Subcutaneous abdominal adipose tissue (tissue), 5 donors: ENCODE data around the gene ATR.

Experiments
- H3K27ac ChIP-seq: one replicate; pipeline ENCODE4 v1.7.0; 2013; ENCODE audit warnings: low read depth, mild to moderate bottlenecking, inconsistent platforms, low read length, moderate library complexity
- H3K27me3 ChIP-seq, 5 donors: one replicate each; pipeline ENCODE4 v1.7.0; 2013; ENCODE audit warnings: low read length in 5 of 5, inconsistent platforms in 1 of 5; ENCODE audit not compliant: control insufficient read depth in 5 of 5, insufficient read depth in 4 of 5
- H3K36me3 ChIP-seq, 5 donors: one replicate each; pipeline ENCODE4 v1.7.0; 2013; ENCODE audit warnings: low read length in 5 of 5; ENCODE audit not compliant: control insufficient read depth in 5 of 5, insufficient read depth in 5 of 5
- H3K4me1 ChIP-seq, 5 donors: one replicate each; pipeline ENCODE4 v1.7.0; 2013; ENCODE audit warnings: low read length in 5 of 5, mild to moderate bottlenecking in 3 of 5, moderate library complexity in 1 of 5; ENCODE audit not compliant: control insufficient read depth in 5 of 5, insufficient read depth in 5 of 5
- H3K4me3 ChIP-seq, 5 donors: one replicate each; pipeline ENCODE4 v1.7.0; 2013; ENCODE audit warnings: low read length in 5 of 5, low read depth in 1 of 5
- H3K9ac ChIP-seq, 5 donors: one replicate each; pipeline ENCODE4 v1.7.0; 2013; ENCODE audit warnings: low read length in 5 of 5, mild to moderate bottlenecking in 4 of 5, moderate library complexity in 3 of 5
- H3K9me3 ChIP-seq, 5 donors: one replicate each; pipeline ENCODE4 v1.7.0; 2013; ENCODE audit warnings: low read length in 5 of 5; ENCODE audit not compliant: control insufficient read depth in 5 of 5
- donor health status: healthy.
- donor health status: healthy.
- donor health status: healthy.
- donor health status: healthy.
- donor health status: healthy.

Gene ATR

GRCh38 chr3:142467768-142468167, 110.8 kb downstream of the ATR start:
- no peak overlapping the region for H3K9ac ChIP-seq
- H3K27ac ChIP-seq: no peak overlapping the region
- no peak overlapping the region for H3K4me3 ChIP-seq
- no peaks in the 10 kb centered on the region for H3K4me1 ChIP-seq
- no peaks in the 10 kb centered on the region for H3K27me3 ChIP-seq
- H3K9me3 ChIP-seq: no peaks in the 10 kb centered on the region
- H3K36me3 ChIP-seq: peaks cover 0 to 16% (median 5%) of the 10 kb centered on the region in 5 donors

- Histone ChIP-seq H3K9me3 (no peaks in the 10 kb centered on the region), H3K4me3 (no peak overlapping the region), H3K9ac (no peak overlapping the region), H3K27ac (no peak overlapping the region), H3K4me1 (peaks cover 0 to 8% (median 0%) of the 10 kb centered on the region in 5 donors), H3K27me3 (no peaks in the 10 kb centered on the region), H3K36me3 (peaks cover 16 to 29% (median 25%) of the 10 kb centered on the region in 5 donors)
Measured at GRCh38 chr3:142460689-142461088, 117.8 kb downstream of the ATR start.

GRCh38 chr3:142459929-142460328, 118.6 kb downstream of the ATR start:
- Histone ChIP-seq H3K36me3 (peaks cover 16 to 29% (median 25%) of the 10 kb centered on the region in 5 donors), H3K27me3 (no peaks in the 10 kb centered on the region), H3K9me3 (no peaks in the 10 kb centered on the region), H3K4me3 (no peak overlapping the region), H3K9ac (no peak overlapping the region), H3K27ac (no peak overlapping the region), H3K4me1 (peaks cover 0 to 8% (median 0%) of the 10 kb centered on the region in 5 donors)

DNA sequence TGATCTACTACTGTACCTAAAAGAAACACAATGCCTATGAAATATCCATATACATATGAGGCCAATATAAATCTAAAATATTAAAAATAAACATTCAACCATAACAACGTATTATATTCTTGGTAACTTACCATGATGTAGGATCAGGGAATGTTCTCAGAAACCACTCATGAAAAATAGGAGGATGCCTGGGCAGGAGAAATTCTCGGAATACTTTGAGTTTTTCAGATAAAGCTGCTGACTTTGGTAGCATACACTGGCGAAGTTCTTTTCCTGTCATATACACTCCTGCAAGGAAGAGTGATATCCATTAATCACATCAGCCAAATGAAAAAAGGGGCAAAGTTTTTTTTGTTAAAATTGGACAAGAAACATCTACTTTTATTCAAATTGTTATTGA, 119.4 kb downstream of the ATR start:
- H3K36me3 ChIP-seq: peaks cover 16 to 29% (median 20%) of the 10 kb centered on the region in 5 donors
- H3K4me1 ChIP-seq: peaks cover 0 to 8% (median 0%) of the 10 kb centered on the region in 5 donors
- no peak overlapping the region for H3K4me3 ChIP-seq
- H3K27ac ChIP-seq: no peak overlapping the region
- H3K9me3 ChIP-seq: no peaks in the 10 kb centered on the region
- no peak overlapping the region for H3K9ac ChIP-seq
- H3K27me3 ChIP-seq: no peaks in the 10 kb centered on the region

- Histone ChIP-seq H3K4me3 (no peak overlapping the region), H3K36me3 (peaks cover 10 to 33% (median 18%) of the 10 kb centered on the region in 5 donors), H3K4me1 (peaks cover 4 to 20% (median 13%) of the 10 kb centered on the region in 5 donors), H3K9me3 (no peaks in the 10 kb centered on the region), H3K27ac (no peak overlapping the region), H3K27me3 (no peaks in the 10 kb centered on the region), H3K9ac (no peak overlapping the region)
Measured at GRCh38 chr3:142450881-142451280, 127.7 kb downstream of the ATR start.

- peaks cover 6 to 27% (median 19%) of the 10 kb centered on the region in 5 donors for H3K4me1 ChIP-seq
- no peaks in the 10 kb centered on the region for H3K9me3 ChIP-seq
- H3K36me3 ChIP-seq: peaks cover 10 to 32% (median 18%) of the 10 kb centered on the region in 5 donors
- no peaks in the 10 kb centered on the region for H3K27me3 ChIP-seq
- H3K9ac ChIP-seq: no peak overlapping the region
- H3K27ac ChIP-seq: no peak overlapping the region
- no peak overlapping the region for H3K4me3 ChIP-seq
Measured at GRCh38 chr3:142450189-142450588, 128.3 kb downstream of the ATR start.

GRCh38 chr3:142447852-142448823, 130.4 kb downstream of the ATR start, which contains the start of gene XRN1:
Gene XRN1, minus strand, starts transcription at chr3:142448037. Its CDS starts 93 bp downstream, at chr3:142447944.
- peak within 1 kb of the TSS; percentile 98 to 100 (median 100) for H3K9ac ChIP-seq
- peak within 1 kb of the TSS; percentile 99 for H3K27ac ChIP-seq
- H3K27me3 ChIP-seq: no peaks in the 10 kb centered on the region
- H3K4me3 ChIP-seq: peak within 1 kb of the TSS; percentile 99 to 100 (median 100)
- peaks cover 6 to 29% (median 23%) of the 10 kb centered on the region in 5 donors for H3K4me1 ChIP-seq
- peaks cover 10 to 27% (median 17%) of the 10 kb centered on the region in 5 donors for H3K36me3 ChIP-seq
- no peaks in the 10 kb centered on the region for H3K9me3 ChIP-seq

- H3K27ac ChIP-seq: peak overlapping the region; percentile 99
- H3K9ac ChIP-seq: peak overlapping the region; percentile 98 to 100 (median 100)
- no peaks in the 10 kb centered on the region for H3K9me3 ChIP-seq
- no peaks in the 10 kb centered on the region for H3K27me3 ChIP-seq
- peaks cover 5 to 20% (median 9%) of the 10 kb centered on the region in 5 donors for H3K36me3 ChIP-seq
- H3K4me1 ChIP-seq: peaks cover 6 to 29% (median 23%) of the 10 kb centered on the region in 5 donors
- peak overlapping the region; percentile 99 to 100 (median 100) for H3K4me3 ChIP-seq
Measured at GRCh38 chr3:142447301-142447851, 131.2 kb downstream of the ATR start.

DNA sequence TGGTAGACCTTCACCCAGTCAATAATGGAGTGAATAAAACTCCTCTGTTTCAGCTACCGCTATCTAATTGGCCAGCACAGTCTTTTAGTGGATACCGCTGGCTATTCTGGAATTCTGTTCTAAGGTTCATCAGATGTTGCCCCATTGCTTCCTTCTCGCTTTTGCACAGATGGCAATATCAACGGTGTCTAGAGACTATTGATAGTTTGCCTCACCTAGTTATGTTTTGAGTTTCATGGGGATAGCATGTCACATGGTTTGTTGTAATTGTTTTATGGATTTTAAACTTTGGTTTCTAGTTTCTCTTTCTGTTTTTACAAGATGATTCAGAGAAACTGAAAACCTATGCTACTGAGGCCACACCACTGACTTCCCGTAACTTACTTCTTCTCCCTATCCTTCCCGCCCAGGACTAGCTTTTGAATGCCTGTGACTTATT, 132.7 kb downstream of the ATR start:
- H3K27ac ChIP-seq: no peak overlapping the region
- peaks cover 1 to 6% (median 4%) of the 10 kb centered on the region in 5 donors for H3K36me3 ChIP-seq
- peaks cover 6 to 32% (median 23%) of the 10 kb centered on the region in 5 donors for H3K4me1 ChIP-seq
- H3K9ac ChIP-seq: peak overlapping the region in 2 of 5 donors; percentile 37 to 49
- H3K9me3 ChIP-seq: no peaks in the 10 kb centered on the region
- H3K4me3 ChIP-seq: peak overlapping the region in 4 of 5 donors; percentile 8 to 100 (median 34)
- H3K27me3 ChIP-seq: no peaks in the 10 kb centered on the region

DNA sequence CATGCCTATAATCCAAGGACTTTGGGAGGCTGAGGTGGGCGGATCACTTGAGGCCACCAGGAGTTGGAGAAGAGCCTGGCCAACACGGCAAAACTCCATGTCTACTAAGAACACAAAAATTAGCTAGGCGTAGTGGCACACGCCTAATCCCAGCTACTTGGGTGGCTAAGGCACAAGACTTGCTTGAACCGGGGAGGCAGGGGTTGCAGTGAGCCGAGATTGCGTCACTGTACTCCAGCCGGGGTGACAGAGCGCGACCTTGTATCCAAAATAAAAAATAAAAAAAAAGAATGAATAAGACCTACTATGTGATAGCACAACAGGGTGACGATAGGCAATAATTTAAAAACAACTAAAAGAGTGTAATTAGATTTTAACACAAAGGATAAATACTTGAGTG, 134.2 kb downstream of the ATR start:
- Histone ChIP-seq H3K27me3 (no peaks in the 10 kb centered on the region), H3K36me3 (no peaks in the 10 kb centered on the region), H3K4me3 (no peak overlapping the region), H3K9me3 (no peaks in the 10 kb centered on the region), H3K4me1 (peaks cover 6 to 32% (median 23%) of the 10 kb centered on the region in 5 donors), H3K9ac (no peak overlapping the region), H3K27ac (no peak overlapping the region)
